Activated CD8-positive, alpha-beta memory T cell treated with anti-CD3 and anti-CD28 coated beads for 48 hours (primary cell): ENCODE measurements around the gene CXCL16.
"Not testable (repeated sequence)": the region's sequence is repeated elsewhere in the genome, so short reads cannot be mapped to it uniquely, and the experiment has no call there.

ENCODE experiments used
- DNase-seq, 3 experiments: peaks; one replicate each; pipeline ENCODE4 v3.0.0-alpha.2; 2020; ENCODE audit warnings: low read depth in 2 of 3, low spot score in 2 of 3

CXCL16 gene

GRCh38 chr17:4721203-4722135, 18.3 kb downstream of the CXCL16 start:
- DNase-seq = no peak

GRCh38 chr17:4720787-4721186, 18.9 kb downstream of the CXCL16 start:
- no peak for DNase-seq

GRCh38 chr17:4719684-4720221, 20.0 kb downstream of the CXCL16 start:
- DNase-seq = no peak

- DNase-seq = no peak
These were observed 20.6 kb downstream of the CXCL16 start for GRCh38 chr17:4719146-4719545.

- no peak for DNase-seq
These were observed 21.5 kb downstream of the CXCL16 start for GRCh38 chr17:4718276-4718675.

GRCh38 chr17:4717791-4718190, 21.9 kb downstream of the CXCL16 start:
- no peak for DNase-seq

- DNase-seq = no peak
These were observed 23.6 kb downstream of the CXCL16 start for GRCh38 chr17:4716081-4716480.

GRCh38 chr17:4715063-4715744, 24.5 kb downstream of the CXCL16 start:
- DNase-seq = no peak

GRCh38 chr17:4714340-4715062, 25.2 kb downstream of the CXCL16 start:
- not testable (repeated sequence) for DNase-seq

GRCh38 chr17:4712526-4712925, 27.2 kb downstream of the CXCL16 start:
- DNase-seq = no peak

GRCh38 chr17:4711661-4712181, 28.0 kb downstream of the CXCL16 start:
- no peak for DNase-seq

GRCh38 chr17:4710693-4711634, 28.8 kb downstream of the CXCL16 start:
- no peak for DNase-seq

GRCh38 chr17:4709794-4710692, 29.7 kb downstream of the CXCL16 start, which contains the start of gene ARRB2:
ARRB2 (plus strand) TSS chr17:4710632; CDS start chr17:4710722, 90 bp downstream.
- DNase-seq = peak; percentile 95 to 99 (median 95)

- DNase-seq = no peak
These were observed 31.3 kb downstream of the CXCL16 start for GRCh38 chr17:4708436-4708835.

- no peak for DNase-seq
These were observed 33.6 kb downstream of the CXCL16 start for GRCh38 chr17:4706121-4706520.

- no peak for DNase-seq
These were observed 34.7 kb downstream of the CXCL16 start for GRCh38 chr17:4704991-4705390.

- DNase-seq = not testable (repeated sequence)
These were observed 35.2 kb downstream of the CXCL16 start for GRCh38 chr17:4704574-4704907.

- DNase-seq = no peak
These were observed 36.4 kb downstream of the CXCL16 start for GRCh38 chr17:4703330-4703691.

- no peak for DNase-seq
These were observed 38.6 kb downstream of the CXCL16 start for GRCh38 chr17:4701116-4701515.
